ENCODE measurements around the gene HTT-AS. TPM values are rescaled to one million over a fixed set of nuclear protein-coding genes. Genes with fewer than 3 reads are reported as not detected.

Gene HTT-AS
- total and polyA plus RNA-seq, 2 of the 8 experiments (the other 6 are each of a cell fraction or from before 2014, with no cell fraction given): not detected

GRCh38 chr4:3071811-3072210 is 2.5 kb downstream of the HTT-AS start:
- no peak overlapping the region for H2AFZ ChIP-seq (ENCODE audit: low read length)
- H2BK12ac ChIP-seq (ENCODE audit: low read depth, low read length): no peak overlapping the region
- H3K9me3 ChIP-seq (ENCODE audit: insufficient read depth in 2 of 2, low read depth in 1 of 2, low read length in 1 of 2): no peaks in the 10 kb centered on the region
- no peak overlapping the region for H3K14ac ChIP-seq (ENCODE audit: insufficient read length)
- H4K5ac ChIP-seq (ENCODE audit: insufficient read length, low read depth, low read length): no peak overlapping the region
- H4K8ac ChIP-seq (ENCODE audit: extremely low read depth, insufficient read depth, low read length): no peak overlapping the region
- H3K79me2 ChIP-seq (ENCODE audit: control insufficient read depth in 1 of 2, insufficient read depth in 2 of 2, low read length in 2 of 2): peaks cover 10 to 13% of the 10 kb centered on the region in 2 experiments
- H3K4me1 ChIP-seq (replicated peaks in 1 of 4; ENCODE audit: control insufficient read depth in 3 of 4, insufficient read depth in 4 of 4, low read length in 3 of 4): peaks cover 2 to 5% (median 3%) of the 10 kb centered on the region in 4 experiments; a peak in 6 of 7 replicates
- no peak overlapping the region for H4K91ac ChIP-seq (replicated peaks; ENCODE audit: insufficient read length, low read length)
- H3K23ac ChIP-seq (ENCODE audit: insufficient read length): no peak overlapping the region
- ChIA-PET CTCF (ENCODE audit: partially characterized antibody) (interaction anchor here (1.4 to 2.4 kb wide), 3 partner anchors 12 to 26 kb away, joined by 5 to 12 read pairs (median 5); no protein-coding TSS in a partner anchor), POLR2A (ENCODE audit: partially characterized antibody) (no interaction called here)
- H2AK5ac ChIP-seq (ENCODE audit: low read depth, low read length): 0 out of 2 replicates have a peak overlapping the region, but pooled peaks have one; percentile 24
- H3K36me3 ChIP-seq (ENCODE audit: control insufficient read depth in 2 of 4, insufficient read depth in 4 of 4, low read length in 3 of 4): no peaks in the 10 kb centered on the region
- no peak overlapping the region for H3K27ac ChIP-seq (ENCODE audit: low read depth, low read length)
- H3K27me3 ChIP-seq (replicated peaks in 1 of 4; ENCODE audit: control insufficient read depth in 3 of 4, extremely low read depth in 1 of 4, insufficient read depth in 3 of 4, low read length in 3 of 4): no peaks in the 10 kb centered on the region
- H4K20me1 ChIP-seq (replicated peaks in 1 of 2; ENCODE audit: control insufficient read depth in 1 of 2, insufficient read depth in 2 of 2, low read length in 2 of 2): peaks cover 8% of the 10 kb centered on the region in 2 experiments
- no peak for DNase-seq (ENCODE audit: low read depth in 1 of 2, low spot score in 2 of 2)
- no peak overlapping the region for H2BK120ac ChIP-seq (replicated peaks; ENCODE audit: low read depth, low read length)
- H3K79me1 ChIP-seq (ENCODE audit: low read depth, low read length): peaks cover 5% of the 10 kb centered on the region
- no peak overlapping the region for H3K4ac ChIP-seq (replicated peaks; ENCODE audit: insufficient read length, low read depth, low read length)
- H3K23me2 ChIP-seq (ENCODE audit: low read depth, low read length): peaks cover 9% of the 10 kb centered on the region
- no peak overlapping the region for H3K4me2 ChIP-seq (ENCODE audit: insufficient read depth in 1 of 2, low read depth in 2 of 2, low read length in 2 of 2)
- WGBS, 2 experiments (ENCODE audit: extremely low coverage in 1 of 2, insufficient coverage in 1 of 2, insufficient read length in 1 of 2, insufficient replicate concordance in 2 of 2, low coverage in 1 of 2, low lambda C conversion rate in 2 of 2, missing lambda C conversion rate in 1 of 2): 93% methylated on average over 7 of the region's 7 CpGs; no CpG with 5 or more reads in 1 of the 2 experiments
- no peak overlapping the region for H2BK20ac ChIP-seq (ENCODE audit: low read length)
- H3K9ac ChIP-seq (replicated peaks in 1 of 4; ENCODE audit: extremely low read depth in 1 of 4, low read depth in 3 of 4, low read length in 3 of 4): no peak overlapping the region
- H2BK5ac ChIP-seq (ENCODE audit: low read depth, low read length): no peak overlapping the region
- H3K56ac ChIP-seq (replicated peaks; ENCODE audit: insufficient read length, low read depth, low read length): no peak overlapping the region
- no peak overlapping the region for H3K4me3 ChIP-seq (ENCODE audit: extremely low read depth in 1 of 4, insufficient read depth in 2 of 4, low read depth in 3 of 4, low read length in 4 of 4)
- no peak overlapping the region for H2BK15ac ChIP-seq (ENCODE audit: low read length)
- no peak overlapping the region for H3K18ac ChIP-seq (ENCODE audit: extremely low read depth, low read length)
- no peak for FAIRE-seq
- TF ChIP-seq RFX5 (IDR thresholded peaks at IDR 0.05; ENCODE audit: borderline replicate concordance, low read depth, low read length): no peak
- no peak for TF ChIP-seq POLR2AphosphoS5 (IDR thresholded peaks at IDR 0.05; ENCODE audit: low read depth, low read length)
- no peak for TF ChIP-seq POLR2A (IDR thresholded peaks at IDR 0.05; ENCODE audit: control extremely low read depth in 1 of 2, low read depth in 2 of 2, low read length in 2 of 2)
- no peak for TF ChIP-seq KDM4A (IDR thresholded peaks at IDR 0.05; ENCODE audit: low read depth, low read length, severe bottlenecking)
- TF ChIP-seq SIRT6 (IDR thresholded peaks at IDR 0.05; ENCODE audit: low read length): no peak
- no peak for TF ChIP-seq SRF (IDR thresholded peaks at IDR 0.05; ENCODE audit: low read depth, low read length)
- no peak for TF ChIP-seq SP2 (IDR thresholded peaks at IDR 0.05; ENCODE audit: low read length)
- no peak for TF ChIP-seq TAF7 (optimal IDR thresholded peaks at IDR 0.05; ENCODE audit: borderline replicate concordance, low read depth, low read length)
- no peak for TF ChIP-seq ATF2 (IDR thresholded peaks at IDR 0.05; ENCODE audit: low read length)
- no peak for TF ChIP-seq KDM5A (IDR thresholded peaks at IDR 0.05; ENCODE audit: low read length)
- TF ChIP-seq BRCA1 (IDR thresholded peaks at IDR 0.05; ENCODE audit: low read depth, low read length): no peak
- no peak for TF ChIP-seq NRF1 (IDR thresholded peaks at IDR 0.05; ENCODE audit: low read depth, low read length)
- TF ChIP-seq USF2 (IDR thresholded peaks at IDR 0.05; ENCODE audit: low read length): no peak
